GM21423 (cell line): ENCODE measurements around the gene NUDT19.

Experiments
- ATAC-seq: cut with Tn5 transposase; IDR thresholded peaks from one replicate; pipeline ENCODE4 v1.9.1; 2021; ENCODE audit warnings: mild to moderate bottlenecking, moderate library complexity; ENCODE audit not compliant: unreplicated experiment

The NUDT19 gene

DNA sequence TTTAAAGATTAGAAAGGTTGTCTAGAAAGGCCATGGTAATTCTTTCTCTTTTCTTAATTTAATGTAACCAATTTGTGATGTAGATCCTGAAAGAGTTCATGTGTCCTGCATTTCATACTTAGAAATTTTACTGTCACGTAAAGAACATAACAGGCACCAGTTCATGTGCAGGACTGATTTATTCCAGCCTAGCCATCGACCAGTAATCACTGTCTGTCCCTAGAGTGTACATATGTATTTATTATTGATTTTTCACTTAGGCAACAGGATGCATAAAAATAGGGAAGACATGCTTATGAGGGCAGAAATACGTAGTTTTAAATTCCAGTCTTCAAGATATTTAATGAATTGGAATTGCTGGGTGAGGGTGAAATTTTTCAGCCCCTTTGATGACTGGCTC is 65.6 kb downstream of the NUDT19 start:
- ATAC-seq = no peak
